GM19025 (cell line): ENCODE results near the gene ZSWIM6.
"Not testable (repeated sequence)": the region's sequence is repeated elsewhere in the genome, so short reads cannot be mapped to it uniquely, and the experiment has no call there.

Experiments
- ATAC-seq: cut with Tn5 transposase; IDR thresholded peaks from one replicate; pipeline ENCODE4 v1.9.1; 2021; ENCODE audit warnings: mild to moderate bottlenecking, low read depth, moderate library complexity; ENCODE audit not compliant: unreplicated experiment

Gene ZSWIM6

DNA sequence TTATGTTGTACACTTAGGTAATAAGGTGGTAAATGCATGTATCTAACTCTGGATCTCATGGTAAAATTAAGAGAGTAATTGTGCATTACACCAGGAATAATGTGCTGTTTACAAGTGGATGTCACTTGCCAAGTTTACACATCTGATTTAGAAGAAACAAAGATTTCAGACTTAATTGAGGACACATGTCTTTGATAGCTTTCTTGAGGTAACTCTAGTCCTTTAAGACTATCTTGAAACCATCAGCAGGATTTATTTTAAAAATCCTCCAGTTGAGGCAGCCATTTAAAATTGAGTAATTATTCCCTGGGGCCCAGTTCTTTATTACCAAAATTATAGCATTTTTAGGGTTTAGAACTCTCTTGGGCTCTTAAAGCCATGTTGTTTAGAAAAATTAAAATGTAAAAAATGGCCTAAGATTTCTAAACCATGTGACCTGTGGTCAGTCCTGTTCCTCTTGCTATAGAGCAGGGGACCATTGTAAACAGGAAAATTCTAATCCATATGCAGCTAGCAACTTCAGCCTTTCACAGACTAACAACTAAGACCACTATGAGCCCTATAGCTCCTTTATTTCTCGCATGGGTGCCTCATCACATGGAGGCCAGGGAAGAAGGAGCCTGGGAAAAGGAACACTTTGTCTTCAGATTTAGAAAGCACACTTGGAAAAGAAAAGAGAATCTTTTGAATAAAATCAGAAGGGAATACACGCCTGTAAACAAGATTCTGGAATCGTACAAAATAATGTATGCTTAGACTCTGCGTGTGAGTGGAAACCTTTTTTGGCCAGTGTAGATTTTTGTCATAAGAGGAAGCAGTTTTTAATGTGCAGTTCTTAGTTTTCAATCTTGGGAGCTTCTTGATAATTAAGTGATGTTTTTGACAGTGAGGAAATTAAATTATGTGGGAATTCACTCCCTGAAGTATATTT is 71.2 kb downstream of the ZSWIM6 start:
- ATAC-seq, result no peak

DNA sequence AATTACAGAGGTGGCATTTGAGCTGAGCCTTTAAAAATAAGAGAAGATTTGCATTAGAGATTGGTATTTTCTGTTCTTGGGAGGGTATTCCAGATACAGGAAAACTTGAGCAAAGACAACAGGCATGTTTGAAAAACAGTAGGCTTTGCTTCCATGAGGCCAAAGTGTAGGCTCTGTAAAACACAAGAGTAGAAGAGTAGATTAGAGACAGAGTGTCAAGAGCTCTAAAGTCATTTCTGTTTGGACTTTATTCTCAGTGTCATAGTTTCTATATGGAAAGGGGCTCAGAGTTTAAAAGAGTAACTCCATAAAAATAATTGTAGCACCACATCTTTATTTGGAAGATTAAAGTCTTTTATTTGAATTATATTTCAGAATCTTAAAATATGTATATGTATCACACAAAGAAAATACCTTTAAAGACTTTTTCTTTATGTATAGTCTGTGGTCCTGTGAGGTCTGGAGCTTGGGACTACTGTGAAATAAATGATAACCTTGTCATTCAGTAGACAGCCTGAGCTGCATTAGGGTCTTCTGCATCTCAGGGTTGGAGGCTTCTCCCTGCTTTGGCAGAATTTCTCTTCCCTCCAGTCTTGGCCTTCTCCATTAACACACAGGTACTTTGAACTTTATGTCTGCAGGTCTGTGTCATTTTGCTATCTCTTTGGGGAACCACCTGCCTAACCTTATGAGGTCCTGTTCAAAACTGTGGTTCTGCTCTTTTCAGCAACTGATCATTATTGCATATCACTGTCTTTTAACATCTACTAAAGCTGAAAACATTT is 73.6 kb downstream of the ZSWIM6 start:
- no peak for ATAC-seq

DNA sequence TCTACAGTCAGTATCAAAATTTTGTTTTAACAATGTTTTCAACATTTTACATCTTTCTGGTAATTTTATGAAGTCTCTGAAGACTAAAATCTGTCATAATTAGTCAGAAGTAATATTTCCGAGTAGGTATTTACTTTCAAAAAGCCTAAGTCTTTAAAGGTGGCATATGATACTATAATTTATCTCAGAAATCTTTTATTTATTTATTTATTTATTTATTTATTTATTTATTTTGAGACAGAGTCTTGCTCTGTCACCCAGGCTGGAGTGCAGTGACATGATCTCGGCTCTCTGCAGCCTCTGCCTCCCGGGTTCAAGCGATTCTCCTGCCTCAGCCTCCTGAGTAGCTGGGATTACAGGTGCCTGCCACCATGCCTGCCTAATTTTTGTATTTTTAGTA is 74.4 kb downstream of the ZSWIM6 start:
- ATAC-seq, result not testable (repeated sequence)

DNA sequence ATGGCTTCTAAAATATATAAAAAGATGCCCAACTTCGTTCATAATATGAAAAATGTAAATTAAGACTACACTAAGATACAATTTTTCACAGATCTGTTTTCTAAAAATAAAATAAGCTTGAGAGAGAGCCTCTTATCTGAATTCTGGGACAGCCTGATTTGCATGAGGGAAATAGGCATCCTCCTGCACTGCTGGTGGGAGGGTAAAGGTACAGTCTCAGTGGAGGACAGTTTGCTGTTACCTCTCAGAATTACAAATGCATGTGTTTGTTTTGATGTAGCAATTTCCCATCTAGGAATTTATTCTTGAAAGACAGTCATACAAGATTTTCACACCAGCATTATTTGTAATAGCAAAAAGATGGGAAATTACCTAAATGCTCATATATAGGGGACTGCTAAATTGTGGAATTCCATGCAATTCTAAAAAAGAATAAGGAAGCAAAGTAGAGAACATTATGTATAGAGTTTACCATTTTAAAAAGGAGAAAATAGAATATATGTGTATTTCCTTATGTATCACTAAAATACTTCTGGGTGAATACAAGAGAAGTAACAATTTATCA is 75.7 kb downstream of the ZSWIM6 start:
- ATAC-seq, result no peak

DNA sequence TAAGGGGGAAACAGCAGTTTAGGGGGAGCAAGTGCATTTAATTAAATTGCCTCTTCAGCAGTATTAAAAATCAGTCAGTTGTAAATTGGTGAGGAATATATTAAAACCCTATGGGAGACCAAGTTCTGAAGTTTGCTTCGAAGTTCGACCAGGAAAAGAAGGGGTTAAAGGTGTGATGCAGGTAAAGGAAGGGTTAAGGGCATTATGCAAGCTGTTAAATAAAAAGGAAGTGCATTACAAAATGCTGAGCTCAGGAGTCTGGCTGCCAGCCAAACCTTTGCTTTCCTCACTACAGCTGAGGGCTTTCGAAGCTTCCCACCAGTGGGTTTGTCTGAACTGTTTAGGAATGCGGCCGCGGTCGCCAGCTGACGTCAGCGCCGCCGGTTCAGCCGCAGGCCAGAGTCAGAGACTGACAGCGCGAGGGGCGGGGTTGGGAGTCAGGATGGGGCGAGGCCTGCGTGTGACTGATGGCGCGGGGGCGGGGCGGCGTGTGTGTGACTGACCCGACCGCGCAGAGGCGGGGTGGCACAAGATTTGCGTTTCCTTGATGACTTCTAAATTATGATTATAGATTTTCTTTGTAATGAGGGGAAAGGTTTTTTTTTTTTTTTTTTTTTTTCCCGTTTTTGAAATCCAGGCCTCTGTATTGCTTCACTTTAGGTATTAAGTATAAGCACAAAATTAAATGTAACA is 76.6 kb downstream of the ZSWIM6 start:
- peak; percentile 100 for ATAC-seq

DNA sequence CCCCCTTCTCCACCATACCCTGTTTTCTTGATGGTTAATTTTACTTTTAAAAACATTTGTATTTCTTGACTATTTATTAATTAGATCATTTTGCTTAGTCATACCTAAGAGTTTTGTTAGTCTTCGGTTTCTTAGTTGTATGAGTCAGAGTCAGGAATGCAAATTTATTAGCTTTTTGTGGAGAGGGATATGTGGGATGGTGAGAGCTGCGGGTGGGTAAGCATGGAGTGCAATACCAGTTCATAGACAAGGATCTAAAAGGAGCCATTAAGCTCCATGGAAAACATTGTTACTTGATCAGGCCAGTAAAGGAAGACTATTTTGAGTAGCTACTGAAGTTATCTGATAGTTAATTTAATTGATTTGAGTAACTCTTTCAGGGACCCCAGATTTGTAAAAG is 77.5 kb downstream of the ZSWIM6 start:
- ATAC-seq, result no peak

DNA sequence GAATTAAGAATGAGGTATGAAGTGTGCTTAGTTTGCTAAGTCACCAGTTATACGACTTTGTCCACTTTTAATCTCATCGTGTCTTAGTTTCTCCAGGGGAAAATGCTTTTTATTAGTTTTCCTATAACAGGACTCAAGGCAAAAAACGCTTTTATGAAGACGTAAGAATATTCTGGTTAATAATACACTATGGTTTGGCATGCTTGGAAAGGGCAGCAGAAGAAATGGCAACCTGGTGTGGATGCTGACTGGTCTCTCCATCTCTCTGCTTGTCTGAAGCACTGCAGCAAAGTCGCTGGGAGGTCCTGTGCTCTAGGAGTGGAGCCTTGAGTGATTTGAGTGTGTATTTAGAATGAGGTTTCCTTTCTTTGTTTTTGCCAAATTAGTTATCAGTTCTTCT is 78.8 kb downstream of the ZSWIM6 start:
- no peak for ATAC-seq

DNA sequence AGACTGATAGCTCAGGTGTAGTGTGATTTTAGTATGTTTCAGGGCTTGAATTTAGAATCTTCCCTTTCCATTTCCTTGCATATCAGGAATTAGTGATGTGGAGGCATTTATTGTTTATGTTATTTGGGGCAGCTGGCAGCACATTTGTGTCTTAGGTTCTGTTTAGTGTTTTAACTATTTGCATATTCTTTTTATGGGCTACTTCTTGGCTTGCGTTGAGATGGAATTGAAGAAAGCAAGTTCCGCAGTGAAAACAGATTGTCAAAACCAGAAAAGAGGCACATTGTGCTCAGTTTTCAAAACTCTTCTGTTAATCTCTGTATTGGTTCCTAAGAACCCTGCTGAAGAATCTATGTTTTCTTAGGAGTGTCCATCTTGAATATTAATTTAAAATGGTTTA is 80.3 kb downstream of the ZSWIM6 start:
- no peak for ATAC-seq

DNA sequence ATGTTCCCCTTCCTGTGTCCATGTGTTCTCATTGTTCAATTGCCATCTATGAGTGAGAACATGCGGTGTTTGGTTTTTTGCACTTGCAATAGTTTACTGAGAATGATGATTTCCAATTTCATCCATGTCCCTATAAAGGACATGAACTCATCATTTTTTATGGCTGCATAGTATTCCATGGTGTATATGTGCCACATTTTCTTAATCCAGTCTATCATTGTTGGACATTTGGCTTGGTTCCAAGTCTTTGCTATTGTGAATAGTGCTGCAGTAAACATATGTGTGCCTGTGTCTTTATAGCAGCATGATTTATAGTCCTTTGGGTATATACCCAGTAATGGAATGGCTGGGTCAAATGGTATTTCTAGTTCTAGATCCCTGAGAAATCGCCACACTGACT is 81.1 kb downstream of the ZSWIM6 start:
- not testable (repeated sequence) for ATAC-seq

DNA sequence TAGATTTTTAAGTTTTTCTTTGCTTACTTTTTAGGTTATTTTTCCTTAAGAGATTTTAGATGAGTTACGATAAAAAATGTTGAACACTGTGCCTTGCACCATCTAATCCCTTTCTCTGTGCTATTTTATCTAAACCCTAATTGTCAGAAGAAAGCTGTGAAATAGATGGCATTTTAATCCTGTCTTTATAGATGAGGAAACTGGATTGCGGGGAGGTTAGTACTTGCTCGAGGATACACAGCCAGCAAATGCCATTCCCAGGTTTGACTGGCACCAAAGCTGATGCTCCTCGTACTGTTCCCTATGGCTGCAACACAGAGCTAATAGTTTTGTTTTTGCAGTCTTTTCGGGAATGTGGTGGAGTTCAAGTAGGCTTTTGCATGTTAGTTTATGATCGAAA is 82.7 kb downstream of the ZSWIM6 start:
- no peak for ATAC-seq

DNA sequence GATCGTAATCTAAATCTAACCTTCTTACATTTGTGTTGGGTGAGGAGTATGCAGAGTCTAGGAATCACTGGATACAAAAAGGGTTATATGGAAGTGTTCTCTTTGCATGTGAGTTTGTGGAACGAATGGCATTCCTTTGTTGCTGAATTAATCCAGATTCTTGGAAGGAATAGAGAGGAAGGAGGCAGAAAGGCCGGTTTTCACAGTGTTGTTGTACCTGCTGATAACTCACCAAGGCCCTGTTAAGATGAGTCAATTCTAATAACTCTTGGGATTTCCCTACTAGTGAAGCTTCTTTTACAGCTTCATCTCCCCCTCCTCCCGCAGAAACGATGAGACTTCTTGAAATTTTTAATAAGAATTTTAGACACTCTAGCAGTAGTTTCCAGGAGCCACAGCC is 84.0 kb downstream of the ZSWIM6 start:
- ATAC-seq, result no peak

DNA sequence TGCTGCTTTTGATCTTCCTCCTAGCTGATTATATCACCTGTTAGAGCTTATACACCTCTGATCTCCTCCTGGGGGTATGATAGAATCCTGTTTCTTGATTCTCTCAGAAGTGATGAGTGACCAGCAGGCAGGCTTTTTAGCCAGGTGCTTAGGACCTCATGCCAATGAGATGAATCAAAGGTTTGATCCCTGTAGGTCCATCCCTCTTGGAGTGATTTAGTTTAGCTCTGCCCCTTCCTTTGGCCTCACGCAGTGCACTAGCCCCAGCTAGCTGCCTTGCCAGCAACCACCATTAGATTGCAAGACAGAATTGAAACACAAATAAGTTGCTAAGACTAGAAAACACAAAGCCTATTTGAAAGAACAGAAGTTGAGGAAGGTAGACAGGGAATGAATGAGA is 84.4 kb downstream of the ZSWIM6 start:
- no peak for ATAC-seq

DNA sequence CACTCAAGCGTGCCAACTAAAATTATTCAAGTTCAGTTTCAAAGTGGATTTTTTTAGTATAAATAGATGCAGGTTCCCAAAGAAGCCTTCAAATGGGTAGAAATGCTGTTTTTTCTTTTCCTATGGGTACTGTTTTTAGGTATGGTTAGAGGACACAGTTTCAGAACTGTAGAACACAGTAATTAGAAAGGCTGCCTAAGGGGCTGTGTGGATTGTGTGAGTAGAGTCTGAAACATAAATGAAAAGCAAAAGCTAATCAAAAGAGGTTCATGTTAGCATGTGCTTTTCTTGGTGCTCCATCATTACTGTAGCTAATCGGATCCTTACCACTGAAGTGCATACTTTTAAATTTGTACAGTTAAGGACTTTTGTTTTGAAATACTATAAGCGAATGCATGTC is 85.3 kb downstream of the ZSWIM6 start:
- no peak for ATAC-seq

DNA sequence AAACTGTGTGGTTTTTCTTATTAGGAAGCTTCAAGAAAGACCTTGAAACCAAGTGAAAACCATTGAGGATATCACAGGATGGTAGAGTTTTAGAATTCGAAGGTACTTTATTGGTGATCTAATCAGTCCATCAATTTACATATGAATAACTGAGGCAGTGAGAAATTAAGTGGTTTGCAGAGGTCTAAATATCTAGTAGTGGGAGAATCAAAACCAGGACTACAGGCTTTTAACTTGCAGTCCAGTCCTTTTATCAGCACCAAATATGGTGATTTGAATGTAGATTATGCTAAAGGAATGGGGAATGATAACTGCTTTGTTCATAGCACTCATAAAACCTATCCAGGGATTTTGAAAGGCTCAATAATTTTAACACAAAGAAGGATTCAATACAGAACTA is 85.8 kb downstream of the ZSWIM6 start:
- ATAC-seq, result no peak

DNA sequence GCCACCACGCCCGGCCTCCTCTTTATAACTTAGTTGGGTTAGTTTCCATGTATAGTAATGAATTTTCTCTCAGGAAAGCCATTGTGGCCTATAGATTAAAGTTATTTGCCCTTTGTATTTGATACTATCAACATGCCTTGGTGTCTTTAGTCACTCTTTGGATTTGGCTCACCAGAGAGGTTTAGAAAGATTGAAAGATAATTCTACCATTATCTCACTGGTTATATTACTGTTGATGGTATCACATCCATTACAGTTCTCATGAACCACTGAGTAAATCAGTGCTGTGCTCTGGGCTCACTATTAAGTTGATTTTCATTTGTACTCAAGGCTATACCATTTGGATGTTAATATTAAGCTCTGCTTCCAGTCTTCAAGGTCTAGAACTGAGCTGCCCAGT is 87.0 kb downstream of the ZSWIM6 start:
- ATAC-seq, result no peak

DNA sequence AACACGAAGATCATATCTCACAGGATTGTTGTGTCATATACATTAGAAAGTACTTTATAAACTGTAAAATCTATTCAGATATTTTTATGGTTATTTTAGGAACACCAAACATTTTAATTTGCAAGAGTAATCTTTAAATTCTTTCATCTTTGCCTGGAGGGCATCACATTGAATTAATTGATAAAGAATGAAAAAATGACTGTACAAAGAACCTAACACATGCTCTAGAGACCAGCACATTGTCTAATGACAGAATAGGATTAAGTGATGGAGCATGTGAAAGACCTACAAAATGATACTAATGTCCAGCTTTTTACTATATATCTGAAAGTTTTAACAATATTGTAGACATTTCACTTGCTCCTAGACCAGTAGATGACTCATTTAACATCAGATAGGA is 88.0 kb downstream of the ZSWIM6 start:
- no peak for ATAC-seq

DNA sequence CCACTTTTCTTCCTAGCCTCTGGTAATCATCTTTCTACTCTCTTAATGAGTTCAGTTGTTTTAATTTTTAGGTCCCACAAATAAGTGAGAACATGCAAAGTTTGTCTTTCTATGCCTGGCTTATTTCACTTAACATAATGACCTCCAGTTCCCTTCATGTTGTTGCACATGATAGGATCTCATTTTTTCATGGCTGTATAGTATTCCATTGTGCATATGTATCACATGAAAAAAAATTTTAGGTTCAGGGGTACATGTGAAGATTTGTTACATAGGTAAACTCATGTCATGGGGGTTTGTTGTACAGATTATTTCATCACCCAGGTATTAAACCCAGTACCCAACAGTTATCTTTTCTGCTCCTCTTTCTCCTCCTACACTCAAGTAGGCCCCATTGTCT is 89.2 kb downstream of the ZSWIM6 start:
- not testable (repeated sequence) for ATAC-seq

DNA sequence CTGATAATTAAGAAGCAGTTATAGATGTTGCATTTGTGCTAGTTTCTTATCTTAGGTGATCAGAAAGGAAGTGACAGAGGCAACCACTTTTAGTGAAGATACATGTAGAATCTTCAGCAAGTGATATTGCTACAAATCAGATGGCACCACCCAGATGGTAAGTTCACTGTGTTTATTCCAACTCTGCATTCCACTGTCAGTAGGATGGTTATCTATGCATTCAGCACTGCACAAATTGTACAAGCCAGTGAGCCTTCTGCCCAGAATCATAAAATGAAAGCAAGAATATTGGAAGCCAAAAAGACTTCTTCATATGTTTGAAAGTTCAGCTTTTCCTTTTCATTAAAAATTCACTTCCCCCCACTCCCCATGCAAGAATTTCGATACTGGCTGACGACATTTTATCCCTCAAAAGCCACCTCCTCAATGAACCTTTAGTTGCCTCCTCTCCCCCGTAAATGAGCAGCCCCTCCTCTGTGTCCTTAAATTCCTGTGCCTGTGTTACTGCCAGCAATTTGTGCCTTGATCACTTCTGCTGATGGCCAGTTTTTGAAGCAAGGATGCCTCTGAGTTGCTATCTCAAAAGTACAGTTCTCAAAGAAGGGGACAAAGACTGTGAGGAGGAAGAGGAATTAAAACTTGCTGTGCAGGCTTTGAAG is 91.6 kb downstream of the ZSWIM6 start:
- no peak for ATAC-seq

DNA sequence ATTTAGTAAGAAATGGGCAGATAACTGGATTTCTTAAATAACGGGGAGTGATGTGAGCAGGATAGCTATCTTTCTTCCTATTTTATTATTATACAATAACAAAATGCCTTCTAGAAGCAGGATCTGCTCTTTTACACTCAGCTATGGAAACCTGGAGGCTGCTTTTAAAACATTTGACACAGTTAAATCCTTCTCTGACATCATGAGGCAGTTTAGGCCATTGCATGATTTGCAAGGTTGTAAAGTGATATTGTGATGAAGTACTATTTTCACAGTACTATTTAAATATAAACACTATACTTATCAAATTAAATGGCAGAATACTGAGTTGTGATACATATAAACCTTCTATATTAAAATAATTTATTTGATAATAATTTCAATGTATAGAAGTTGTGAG is 93.9 kb downstream of the ZSWIM6 start:
- no peak for ATAC-seq

DNA sequence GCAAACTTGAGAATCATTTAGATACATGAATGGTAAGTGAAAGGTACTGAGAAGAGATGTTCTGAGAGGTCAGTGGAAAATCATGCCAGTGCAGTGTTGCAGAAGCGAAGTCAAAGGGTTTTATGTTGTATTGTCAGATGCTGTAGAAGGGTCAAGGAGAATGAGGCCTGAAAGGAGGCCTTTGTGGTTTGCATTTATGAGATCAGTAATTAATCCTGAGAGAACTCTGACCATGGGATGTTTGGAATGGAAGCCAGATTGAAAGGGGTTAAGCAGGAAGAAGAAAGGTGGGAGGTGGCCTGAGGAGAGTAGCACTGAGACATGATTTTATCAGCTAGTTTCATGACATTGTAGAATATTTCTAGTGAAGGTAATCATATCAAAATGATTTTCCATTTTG is 97.8 kb downstream of the ZSWIM6 start:
- ATAC-seq, result no peak
